Mesenchymal stem cell (in vitro differentiated cells and primary cell): ENCODE data around the gene MLF2. TPM values are rescaled to one million over a fixed set of nuclear protein-coding genes. Genes with fewer than 3 reads are reported as not detected.

Experiments used
- small RNA-seq: library from polyadenylated mRNA; stranded (forward); fragments of <200 nt; extraction: miRNeasy Mini kit (QIAGEN cat#:217004); gene quantifications from one replicate; pipeline ENCODE3, GENCODE V24; 2013; ENCODE audit warnings: low read depth

The MLF2 gene

Small RNA genes lying within 50 kb of the gene (small RNA-seq; reads per million reads assigned to genes)
- gene RNU6-781P = not detected
